ENCODE results near the gene SLC23A3.
A peak's percentile ranks its signal among the peaks of the same experiment; 100 is the strongest.

The SLC23A3 gene

GRCh38 chr2:219131744-219132143 lies 38.1 kb downstream of the SLC23A3 start:
- DNase-seq, result no peak

GRCh38 chr2:219131327-219131726 lies 38.5 kb downstream of the SLC23A3 start:
- no peak for DNase-seq

- no peak for DNase-seq
Measured at GRCh38 chr2:219129589-219129988, 40.2 kb downstream of the SLC23A3 start.

- no peak for DNase-seq
Measured at GRCh38 chr2:219128396-219128795, 41.4 kb downstream of the SLC23A3 start.

- no peak for DNase-seq
Measured at GRCh38 chr2:219127037-219127635, 42.7 kb downstream of the SLC23A3 start.

GRCh38 chr2:219126555-219126954 lies 43.3 kb downstream of the SLC23A3 start:
- DNase-seq, result no peak

- DNase-seq, result no peak
Measured at GRCh38 chr2:219125886-219126270, 44.0 kb downstream of the SLC23A3 start.

GRCh38 chr2:219125225-219125885 lies 44.5 kb downstream of the SLC23A3 start:
- DNase-seq, result no peak

GRCh38 chr2:219124381-219125110 lies 45.3 kb downstream of the SLC23A3 start:
- DNase-seq, result peak; percentile 16

GRCh38 chr2:219123356-219124135 lies 46.3 kb downstream of the SLC23A3 start:
- DNase-seq, result no peak

GRCh38 chr2:219122202-219122980 lies 47.4 kb downstream of the SLC23A3 start:
- no peak for DNase-seq

GRCh38 chr2:219120082-219120481 lies 49.7 kb downstream of the SLC23A3 start:
- no peak for DNase-seq

- no peak for DNase-seq
Measured at GRCh38 chr2:219119422-219120043, 50.3 kb downstream of the SLC23A3 start.

- DNase-seq, result no peak
Measured at GRCh38 chr2:219118504-219118903, 51.3 kb downstream of the SLC23A3 start.

GRCh38 chr2:219116776-219117646 lies 52.8 kb downstream of the SLC23A3 start:
- no peak for DNase-seq

- DNase-seq, result no peak
Measured at GRCh38 chr2:219112651-219113338, 57.0 kb downstream of the SLC23A3 start.

- no peak for DNase-seq
Measured at GRCh38 chr2:219112062-219112406, 57.8 kb downstream of the SLC23A3 start.
